Measurements from ENCODE around the gene SLBP.
"Not testable (repeated sequence)": the region's sequence is repeated elsewhere in the genome, so short reads cannot be mapped to it uniquely, and the experiment has no call there.

SLBP gene

DNA sequence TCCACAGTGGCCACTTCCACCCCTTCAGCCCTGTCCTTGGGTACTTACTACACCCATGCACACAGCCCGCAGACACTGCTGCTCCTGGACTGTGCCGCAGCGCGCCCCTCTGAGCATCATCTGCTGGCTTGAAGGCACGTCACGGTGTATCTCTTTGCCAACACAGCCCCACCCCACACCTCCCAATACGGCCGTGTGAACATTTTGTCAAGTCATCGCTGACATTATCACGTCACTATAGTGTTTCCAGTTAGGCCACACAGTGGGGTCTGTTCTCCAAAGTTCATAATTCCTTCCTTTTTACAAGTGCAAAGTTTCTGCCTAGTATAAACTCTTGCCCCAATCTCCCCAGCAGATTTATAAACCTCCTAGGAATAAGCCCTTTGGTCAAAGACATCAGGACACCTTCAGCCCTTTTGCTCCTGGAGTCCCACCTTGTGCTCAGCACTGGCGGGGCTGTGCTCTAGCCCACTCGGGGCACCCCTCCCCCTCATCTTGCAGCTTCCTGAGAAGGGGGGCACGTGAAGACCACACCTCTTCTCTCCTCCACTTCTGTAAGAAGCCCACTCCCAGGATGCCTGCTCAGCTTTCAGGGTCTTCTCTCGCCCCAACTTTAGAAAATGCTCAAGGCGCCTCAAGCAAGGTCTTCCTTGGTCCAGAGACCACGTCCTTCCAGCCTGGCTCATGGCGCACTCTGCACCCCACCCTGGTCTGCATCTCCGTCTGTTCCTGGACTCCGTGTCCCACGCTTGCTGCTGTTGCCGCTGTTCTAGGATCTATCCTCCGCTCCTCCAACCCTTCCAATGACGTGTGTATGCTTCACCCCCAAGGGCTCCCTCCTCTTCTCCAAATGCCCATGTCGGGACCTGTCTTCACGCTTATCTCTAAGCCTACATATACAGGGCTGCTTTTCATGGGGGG, 35.3 kb downstream of the SLBP start:
- in situ Hi-C loops (cut with MboI; ENCODE audit: low sequenced_read_pairs, unreplicated experiment) = no loop called here
- TF ChIP-seq, protein P1, sequence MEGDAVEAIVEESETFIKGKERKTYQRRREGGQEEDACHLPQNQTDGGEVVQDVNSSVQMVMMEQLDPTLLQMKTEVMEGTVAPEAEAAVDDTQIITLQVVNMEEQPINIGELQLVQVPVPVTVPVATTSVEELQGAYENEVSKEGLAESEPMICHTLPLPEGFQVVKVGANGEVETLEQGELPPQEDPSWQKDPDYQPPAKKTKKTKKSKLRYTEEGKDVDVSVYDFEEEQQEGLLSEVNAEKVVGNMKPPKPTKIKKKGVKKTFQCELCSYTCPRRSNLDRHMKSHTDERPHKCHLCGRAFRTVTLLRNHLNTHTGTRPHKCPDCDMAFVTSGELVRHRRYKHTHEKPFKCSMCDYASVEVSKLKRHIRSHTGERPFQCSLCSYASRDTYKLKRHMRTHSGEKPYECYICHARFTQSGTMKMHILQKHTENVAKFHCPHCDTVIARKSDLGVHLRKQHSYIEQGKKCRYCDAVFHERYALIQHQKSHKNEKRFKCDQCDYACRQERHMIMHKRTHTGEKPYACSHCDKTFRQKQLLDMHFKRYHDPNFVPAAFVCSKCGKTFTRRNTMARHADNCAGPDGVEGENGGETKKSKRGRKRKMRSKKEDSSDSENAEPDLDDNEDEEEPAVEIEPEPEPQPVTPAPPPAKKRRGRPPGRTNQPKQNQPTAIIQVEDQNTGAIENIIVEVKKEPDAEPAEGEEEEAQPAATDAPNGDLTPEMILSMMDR (IDR thresholded peaks at IDR 0.05; ENCODE audit: borderline replicate concordance, control extremely low read depth, extremely low read depth, insufficient read depth, missing control alignments) = no peak
- DNase-seq (ENCODE audit: low spot score) = no peak

- in situ Hi-C loops (cut with MboI; ENCODE audit: low sequenced_read_pairs, unreplicated experiment) = no loop called here
- TF ChIP-seq, protein P1 (IDR thresholded peaks at IDR 0.05; ENCODE audit: borderline replicate concordance, control extremely low read depth, extremely low read depth, insufficient read depth, missing control alignments) = no peak
- DNase-seq (ENCODE audit: low spot score) = no peak
Observed at GRCh38 chr4:1675802-1676137, 36.3 kb downstream of the SLBP start.

- TF ChIP-seq, protein P1 (IDR thresholded peaks at IDR 0.05; ENCODE audit: borderline replicate concordance, control extremely low read depth, extremely low read depth, insufficient read depth, missing control alignments) = no peak
- in situ Hi-C loops (cut with MboI; ENCODE audit: low sequenced_read_pairs, unreplicated experiment) = no loop called here
- no peak for DNase-seq (ENCODE audit: low spot score)
Observed at GRCh38 chr4:1675136-1675801, 36.9 kb downstream of the SLBP start.

DNA sequence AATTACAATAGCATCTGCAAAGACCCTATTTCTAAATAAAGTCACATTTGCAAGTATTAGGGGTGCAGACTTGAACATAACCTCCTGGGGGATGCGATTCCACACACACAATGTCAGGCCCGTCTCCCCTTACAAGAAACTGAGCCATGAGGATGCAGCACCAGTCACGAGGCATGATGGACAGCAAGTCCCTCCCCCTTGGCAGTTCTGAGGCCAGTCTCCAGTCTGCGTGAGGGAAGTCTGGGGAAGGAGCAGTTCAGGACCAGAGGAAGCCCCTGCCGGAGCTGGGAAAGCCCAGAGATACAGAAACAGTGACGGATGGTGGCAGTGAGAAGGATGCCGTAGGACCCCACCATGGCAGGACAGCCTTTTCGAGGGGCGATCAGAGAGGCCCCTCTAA, 37.4 kb downstream of the SLBP start:
- TF ChIP-seq, protein P1 (IDR thresholded peaks at IDR 0.05; ENCODE audit: borderline replicate concordance, control extremely low read depth, extremely low read depth, insufficient read depth, missing control alignments) = no peak
- in situ Hi-C loops (cut with MboI; ENCODE audit: low sequenced_read_pairs, unreplicated experiment) = no loop called here
- DNase-seq (ENCODE audit: low spot score) = no peak

DNA sequence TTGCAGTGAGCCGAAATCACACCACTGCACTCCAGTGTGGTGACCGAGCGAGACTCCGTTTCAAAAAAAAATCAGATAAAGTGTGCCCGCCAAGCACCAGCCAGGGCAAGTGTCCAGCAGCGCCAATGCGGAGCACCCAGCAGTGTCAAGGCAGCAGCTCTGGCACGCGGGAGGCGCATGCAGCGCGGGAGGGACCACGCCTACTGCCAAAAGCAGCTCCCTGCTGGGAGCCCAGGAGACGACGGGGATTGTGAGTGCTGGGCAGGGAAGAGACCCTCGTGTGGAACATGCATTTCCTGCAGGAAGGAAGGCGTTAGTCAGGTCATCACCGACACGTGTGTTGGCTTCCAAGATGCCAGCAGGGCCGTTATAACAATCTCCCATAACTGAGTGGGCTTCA, 38.4 kb downstream of the SLBP start:
- in situ Hi-C loops (cut with MboI; ENCODE audit: low sequenced_read_pairs, unreplicated experiment) = no loop called here

GRCh38 chr4:1671011-1671410, 41.1 kb downstream of the SLBP start:
- DNase-seq (ENCODE audit: low spot score); in situ Hi-C loops (cut with MboI; ENCODE audit: low sequenced_read_pairs, unreplicated experiment): not testable (repeated sequence)

More for the DNA sequence above, 38.4 kb downstream of the SLBP start:
- DNase-seq (ENCODE audit: low spot score) = no peak
- TF ChIP-seq, protein P1 (IDR thresholded peaks at IDR 0.05; ENCODE audit: borderline replicate concordance, control extremely low read depth, extremely low read depth, insufficient read depth, missing control alignments) = no peak

GRCh38 chr4:1670279-1670678, 41.8 kb downstream of the SLBP start:
- TF ChIP-seq, protein P1 (IDR thresholded peaks at IDR 0.05; ENCODE audit: borderline replicate concordance, control extremely low read depth, extremely low read depth, insufficient read depth, missing control alignments) = no peak
- in situ Hi-C loops (cut with MboI; ENCODE audit: low sequenced_read_pairs, unreplicated experiment) = no loop called here
- no peak for DNase-seq (ENCODE audit: low spot score)

Data from GM13976 (cell line).